Activated CD4-positive, CD25-positive, alpha-beta regulatory T cell treated with anti-CD3 and anti-CD28 coated beads, Interleukin-2, amount 50 U/mL, for 16 hours (primary cell): ENCODE data around the gene ADAMTSL1.

Experiments
- DNase-seq: peaks from one replicate; pipeline ENCODE4 v3.0.0-alpha.2; 2020; ENCODE audit warnings: low read depth, low spot score

The ADAMTSL1 gene

GRCh38 chr9:18660001-18660400, 186.0 kb downstream of the ADAMTSL1 start:
- DNase-seq, result no peak

DNA sequence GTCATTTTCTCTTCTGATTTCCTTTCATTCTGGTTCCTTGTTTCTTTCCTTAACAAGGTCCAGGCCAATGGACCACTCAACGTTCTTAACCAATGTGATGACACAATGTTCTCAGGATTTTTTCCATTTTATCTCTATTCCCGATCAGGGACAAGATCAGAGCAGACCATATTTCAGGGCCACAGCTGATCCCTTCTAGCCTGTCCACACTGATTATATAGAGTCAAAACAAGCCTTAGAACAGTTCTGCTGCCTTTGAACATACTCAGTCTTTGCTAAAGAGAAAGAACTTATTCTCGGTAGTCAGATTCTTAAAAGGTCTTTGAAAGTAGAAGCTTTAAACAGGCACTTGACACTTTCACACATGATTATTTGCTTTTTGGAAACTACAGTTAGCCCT, 188.4 kb downstream of the ADAMTSL1 start:
- DNase-seq, result no peak

GRCh38 chr9:18665947-18666346, 192.0 kb downstream of the ADAMTSL1 start:
- no peak for DNase-seq

DNA sequence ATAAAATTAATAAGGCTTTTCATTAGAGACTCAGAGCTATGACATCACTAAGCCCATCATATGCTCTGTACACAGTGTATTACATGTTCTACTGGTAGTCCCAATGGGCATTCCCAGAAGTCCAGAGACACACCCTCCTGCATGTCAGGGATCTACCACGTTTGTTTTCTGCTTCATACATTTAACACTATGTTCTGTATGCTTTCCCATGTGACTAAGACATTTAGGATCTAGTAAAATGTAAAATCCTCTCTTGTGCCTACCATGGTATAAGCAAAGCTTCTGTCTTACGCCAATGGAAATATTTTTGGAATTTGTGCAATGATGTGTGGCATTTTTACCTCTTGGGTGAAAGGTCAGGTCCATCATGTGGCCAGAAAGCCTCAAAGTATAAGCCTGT, 192.4 kb downstream of the ADAMTSL1 start:
- DNase-seq, result no peak

GRCh38 chr9:18666986-18667772, 193.2 kb downstream of the ADAMTSL1 start:
- DNase-seq, result no peak

- no peak for DNase-seq
These were observed 195.0 kb downstream of the ADAMTSL1 start for GRCh38 chr9:18668944-18669343.

DNA sequence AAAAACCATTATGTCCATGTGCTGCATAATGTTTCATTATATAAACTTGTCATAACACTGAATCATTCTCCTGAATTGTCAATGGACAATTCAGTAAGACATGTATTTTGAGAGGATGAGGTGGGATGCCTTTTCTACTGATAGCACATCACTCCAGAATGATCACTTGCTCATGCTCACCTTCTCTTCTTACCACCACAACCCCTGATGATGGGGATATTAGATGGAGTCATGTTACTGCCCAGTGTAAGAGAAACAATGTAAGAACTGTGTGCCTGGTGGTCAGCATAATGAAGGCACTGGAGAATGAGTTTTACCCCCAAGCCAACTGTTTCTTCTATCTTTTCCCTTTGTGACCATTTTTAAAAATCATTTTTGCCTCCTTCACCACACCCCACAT, 198.8 kb downstream of the ADAMTSL1 start:
- DNase-seq, result no peak

GRCh38 chr9:18673179-18673578, 199.2 kb downstream of the ADAMTSL1 start:
- DNase-seq, result no peak

DNA sequence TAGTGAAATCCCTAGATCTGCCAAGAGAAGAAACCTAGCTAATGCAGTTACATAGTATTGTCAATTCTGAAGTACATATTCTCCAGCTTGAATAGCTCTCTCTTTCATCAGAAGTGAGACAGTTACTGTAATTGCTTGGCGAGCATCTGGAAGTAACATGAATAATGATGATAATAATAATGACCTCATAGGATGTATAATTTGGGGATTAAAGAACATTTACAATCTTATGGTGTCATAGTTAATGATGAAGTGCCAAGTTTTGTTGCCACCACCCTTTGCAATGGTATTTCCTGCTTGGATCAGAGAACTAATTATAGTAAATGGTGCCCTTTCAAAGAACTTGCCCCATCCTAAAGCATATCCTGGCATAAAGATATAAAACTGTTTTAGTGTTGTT, 201.4 kb downstream of the ADAMTSL1 start:
- no peak for DNase-seq

GRCh38 chr9:18675973-18676372, 202.0 kb downstream of the ADAMTSL1 start:
- no peak for DNase-seq

GRCh38 chr9:18676525-18676924, 202.6 kb downstream of the ADAMTSL1 start:
- DNase-seq, result no peak

- no peak for DNase-seq
These were observed 205.1 kb downstream of the ADAMTSL1 start for GRCh38 chr9:18678821-18679590.

GRCh38 chr9:18682907-18683306, 209.0 kb downstream of the ADAMTSL1 start:
- DNase-seq, result no peak

- no peak for DNase-seq
These were observed 209.4 kb downstream of the ADAMTSL1 start for GRCh38 chr9:18683312-18683711.

DNA sequence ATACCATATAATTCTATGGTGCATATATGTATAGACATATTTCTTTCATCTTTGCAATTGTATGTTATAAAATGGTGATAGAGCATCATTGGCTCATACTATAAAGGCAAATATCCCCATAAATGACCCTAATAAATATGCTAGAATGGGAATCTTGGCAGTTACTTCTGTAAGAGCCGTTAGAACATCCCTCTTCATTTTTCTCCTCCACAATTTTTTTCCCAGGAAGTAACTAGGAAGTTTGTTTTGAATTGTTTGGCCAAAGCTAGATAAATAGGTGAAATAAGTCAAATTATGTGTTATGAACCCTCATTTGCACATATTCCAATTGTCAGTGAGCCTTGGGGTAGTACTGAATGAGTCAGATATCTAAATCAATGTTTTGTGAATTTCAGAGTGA, 209.9 kb downstream of the ADAMTSL1 start:
- DNase-seq, result no peak

DNA sequence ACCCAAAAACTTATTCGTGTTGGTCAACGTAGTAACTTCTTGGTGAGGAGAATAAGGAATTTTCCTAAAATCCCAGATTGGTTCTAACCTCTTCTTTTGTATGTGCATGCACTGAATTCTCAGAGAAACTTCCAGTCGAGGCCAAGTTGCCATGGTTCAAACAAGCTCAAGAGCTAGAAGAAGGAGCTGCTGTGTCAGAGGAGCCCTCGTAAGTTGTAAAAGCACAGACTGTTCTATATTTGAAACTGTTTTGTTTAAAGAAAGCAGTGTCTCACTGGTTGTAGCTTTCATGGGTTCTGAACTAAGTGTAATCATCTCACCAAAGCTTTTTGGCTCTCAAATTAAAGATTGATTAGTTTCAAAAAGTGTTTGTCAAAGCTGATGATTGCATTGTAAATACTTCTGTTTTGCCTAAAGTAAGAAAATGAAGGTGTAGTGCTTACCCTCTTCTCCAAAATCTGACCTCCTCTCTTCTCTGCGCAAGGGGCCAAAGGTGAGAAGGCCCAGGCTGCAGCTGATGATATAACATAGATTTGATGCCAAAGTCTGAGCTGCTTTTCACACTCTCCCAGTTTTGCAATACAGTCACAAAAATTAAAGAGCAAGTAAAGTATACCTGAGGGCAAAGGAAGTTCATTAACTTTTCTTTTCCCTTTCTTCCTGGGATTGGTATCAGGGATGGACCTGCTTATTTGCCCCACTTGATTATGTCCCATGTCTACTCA, 210.8 kb downstream of the ADAMTSL1 start:
- no peak for DNase-seq

GRCh38 chr9:18688581-18689565, 214.9 kb downstream of the ADAMTSL1 start:
- no peak for DNase-seq

- DNase-seq, result no peak
These were observed 216.0 kb downstream of the ADAMTSL1 start for GRCh38 chr9:18689921-18690320.

DNA sequence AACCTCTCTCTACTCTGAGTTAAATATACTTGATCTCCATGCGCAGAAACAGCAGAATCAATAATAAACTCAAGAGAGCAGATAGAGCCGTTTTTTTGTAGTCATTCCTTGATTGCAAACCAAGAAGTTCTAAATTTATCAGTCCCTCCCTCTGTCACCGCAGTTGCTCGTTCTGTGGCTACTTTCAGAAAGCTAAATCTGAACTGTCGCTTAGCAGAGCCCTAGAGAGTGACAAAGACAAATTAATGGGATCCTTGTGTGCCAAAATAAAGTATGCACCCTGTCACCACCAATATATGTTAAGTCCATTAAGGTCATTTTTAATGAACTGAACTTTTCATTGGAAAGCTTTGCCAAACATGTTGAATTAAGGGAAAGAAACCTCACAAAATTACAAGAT, 218.3 kb downstream of the ADAMTSL1 start:
- DNase-seq, result no peak

DNA sequence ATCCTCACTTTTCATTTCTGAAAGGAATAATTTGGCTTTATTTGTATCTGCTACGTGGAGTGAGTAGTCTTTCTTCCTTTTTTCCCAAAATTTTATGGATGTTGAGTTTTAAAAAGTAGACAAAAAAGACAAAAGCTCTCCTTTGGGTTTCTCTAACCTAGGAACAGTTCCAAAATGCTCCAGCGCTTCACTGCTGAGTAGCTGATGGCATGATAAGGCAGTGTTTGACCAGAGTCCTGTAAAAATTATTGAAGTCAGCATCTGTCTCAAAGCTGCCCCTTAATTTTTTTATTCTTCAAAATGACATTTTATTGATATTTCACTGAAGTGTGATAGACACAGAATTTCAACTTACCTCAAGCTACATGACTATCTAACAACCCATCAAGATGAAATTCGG, 219.0 kb downstream of the ADAMTSL1 start:
- no peak for DNase-seq

DNA sequence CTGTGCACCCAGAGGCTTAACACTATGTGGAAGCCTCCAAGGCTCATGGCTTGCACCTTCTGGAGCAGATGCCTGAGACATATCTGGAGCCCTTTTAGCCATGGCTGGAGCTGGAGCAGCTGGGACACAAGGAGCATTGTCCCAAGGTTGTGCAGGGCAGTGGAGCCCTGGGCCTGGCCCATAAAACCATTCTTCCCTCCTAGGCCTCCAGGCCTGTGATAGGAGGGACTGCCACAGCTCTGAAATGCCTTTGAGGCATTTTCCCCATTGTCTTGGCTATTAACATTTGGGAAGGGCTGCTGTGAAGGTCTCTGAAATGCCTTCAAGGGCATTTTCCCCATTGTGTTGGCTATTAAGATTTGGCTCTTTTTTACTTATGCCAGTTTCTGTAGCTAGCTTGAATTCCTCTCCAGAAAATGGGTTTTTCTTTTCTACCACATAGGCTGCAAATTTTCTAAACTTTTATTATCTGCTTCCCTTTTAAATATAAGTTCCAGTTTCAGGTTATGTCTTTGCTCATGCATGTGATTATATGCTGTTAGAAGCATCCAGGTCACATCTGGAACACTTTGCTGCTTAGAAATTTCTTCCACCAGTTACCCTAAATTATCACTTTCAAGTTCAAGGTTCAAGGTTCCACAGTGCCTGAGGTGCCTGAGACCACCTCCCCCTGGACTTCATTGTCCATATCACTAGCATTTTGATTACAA, 221.2 kb downstream of the ADAMTSL1 start:
- DNase-seq, result no peak
